ENCODE measurements around the gene CCDC33.

CCDC33 gene

DNA sequence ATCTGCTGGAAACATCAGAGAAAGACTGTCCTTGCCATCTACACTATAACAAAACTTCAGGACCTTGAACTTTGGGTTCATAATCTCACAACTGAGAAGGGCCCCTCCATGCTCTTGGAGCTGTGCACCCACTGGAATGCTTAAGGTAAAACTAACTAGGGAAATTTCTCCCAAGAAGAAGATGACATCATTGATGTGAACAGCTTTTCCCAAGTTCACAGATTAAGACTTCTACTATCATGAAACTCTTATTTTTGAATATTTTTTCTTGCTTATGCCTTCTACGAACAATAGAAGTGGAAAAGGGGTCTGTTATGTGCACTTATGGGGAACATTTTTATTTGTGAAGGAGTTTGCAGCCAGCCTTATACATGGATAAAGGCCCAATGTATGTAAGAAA lies 126.4 kb downstream of the CCDC33 start:
- intact Hi-C loops (cut with DNase I; ENCODE audit: low total_unique reads), result no loop called here
- no peaks in the 10 kb centered on the region for H3K9me3 ChIP-seq
- TF ChIP-seq, protein P1, sequence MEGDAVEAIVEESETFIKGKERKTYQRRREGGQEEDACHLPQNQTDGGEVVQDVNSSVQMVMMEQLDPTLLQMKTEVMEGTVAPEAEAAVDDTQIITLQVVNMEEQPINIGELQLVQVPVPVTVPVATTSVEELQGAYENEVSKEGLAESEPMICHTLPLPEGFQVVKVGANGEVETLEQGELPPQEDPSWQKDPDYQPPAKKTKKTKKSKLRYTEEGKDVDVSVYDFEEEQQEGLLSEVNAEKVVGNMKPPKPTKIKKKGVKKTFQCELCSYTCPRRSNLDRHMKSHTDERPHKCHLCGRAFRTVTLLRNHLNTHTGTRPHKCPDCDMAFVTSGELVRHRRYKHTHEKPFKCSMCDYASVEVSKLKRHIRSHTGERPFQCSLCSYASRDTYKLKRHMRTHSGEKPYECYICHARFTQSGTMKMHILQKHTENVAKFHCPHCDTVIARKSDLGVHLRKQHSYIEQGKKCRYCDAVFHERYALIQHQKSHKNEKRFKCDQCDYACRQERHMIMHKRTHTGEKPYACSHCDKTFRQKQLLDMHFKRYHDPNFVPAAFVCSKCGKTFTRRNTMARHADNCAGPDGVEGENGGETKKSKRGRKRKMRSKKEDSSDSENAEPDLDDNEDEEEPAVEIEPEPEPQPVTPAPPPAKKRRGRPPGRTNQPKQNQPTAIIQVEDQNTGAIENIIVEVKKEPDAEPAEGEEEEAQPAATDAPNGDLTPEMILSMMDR (IDR thresholded peaks at IDR 0.05), result no peak
- H3K27me3 ChIP-seq, result peaks cover 0 to 19% of the 10 kb centered on the region in 2 donors
- no peak overlapping the region for H3K27ac ChIP-seq
- H3K4me3 ChIP-seq, result no peak overlapping the region
- peaks cover 0 to 16% (median 11%) of the 10 kb centered on the region in 4 donors for H3K4me1 ChIP-seq
- no peak for DNase-seq
- H3K36me3 ChIP-seq, result no peaks in the 10 kb centered on the region

DNA sequence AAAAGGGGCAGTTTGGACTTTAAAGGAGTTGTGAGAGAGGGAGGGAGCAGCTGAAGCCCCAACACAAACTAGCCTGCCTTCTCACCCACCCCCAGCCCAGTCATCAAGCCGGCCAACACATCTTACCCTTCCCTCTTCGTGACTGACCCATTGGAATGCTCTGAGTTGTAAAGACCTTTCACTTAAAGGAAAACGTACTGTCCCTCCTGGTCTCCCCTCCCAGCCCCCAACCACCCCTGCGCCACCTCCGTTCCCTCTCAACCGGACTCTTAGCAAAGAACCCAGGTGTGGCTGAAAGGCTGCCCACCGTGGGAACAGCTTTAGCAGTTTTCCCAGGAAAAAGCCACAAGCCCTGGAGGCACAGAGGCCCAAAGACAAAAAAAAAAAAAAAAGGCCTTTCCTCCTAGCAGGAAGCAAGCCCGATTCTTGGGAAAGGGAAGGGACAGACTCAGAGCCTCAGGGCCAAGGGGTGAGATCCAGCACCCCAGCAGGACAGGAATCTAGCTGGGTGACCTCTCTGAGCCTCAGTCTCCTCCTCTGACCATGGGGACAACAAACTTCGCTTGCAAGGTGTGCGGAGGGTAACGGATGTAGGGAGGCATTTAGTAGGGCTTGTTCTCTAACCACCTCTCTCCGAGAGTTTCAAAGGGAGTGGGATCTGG lies 128.9 kb downstream of the CCDC33 start:
- H3K27ac ChIP-seq, result no peak overlapping the region
- intact Hi-C loops (cut with DNase I; ENCODE audit: low total_unique reads), result no loop called here
- H3K27me3 ChIP-seq, result peaks cover 0 to 41% of the 10 kb centered on the region in 2 donors
- H3K36me3 ChIP-seq, result no peaks in the 10 kb centered on the region
- DNase-seq, result peak in 1 of 2 donors; percentile 21
- TF ChIP-seq, protein P1 (IDR thresholded peaks at IDR 0.05), result no peak
- H3K4me1 ChIP-seq, result peaks cover 0 to 16% (median 11%) of the 10 kb centered on the region in 4 donors
- peak overlapping the region in 1 of 2 donors; percentile 53 for H3K4me3 ChIP-seq
- H3K9me3 ChIP-seq, result no peaks in the 10 kb centered on the region

DNA sequence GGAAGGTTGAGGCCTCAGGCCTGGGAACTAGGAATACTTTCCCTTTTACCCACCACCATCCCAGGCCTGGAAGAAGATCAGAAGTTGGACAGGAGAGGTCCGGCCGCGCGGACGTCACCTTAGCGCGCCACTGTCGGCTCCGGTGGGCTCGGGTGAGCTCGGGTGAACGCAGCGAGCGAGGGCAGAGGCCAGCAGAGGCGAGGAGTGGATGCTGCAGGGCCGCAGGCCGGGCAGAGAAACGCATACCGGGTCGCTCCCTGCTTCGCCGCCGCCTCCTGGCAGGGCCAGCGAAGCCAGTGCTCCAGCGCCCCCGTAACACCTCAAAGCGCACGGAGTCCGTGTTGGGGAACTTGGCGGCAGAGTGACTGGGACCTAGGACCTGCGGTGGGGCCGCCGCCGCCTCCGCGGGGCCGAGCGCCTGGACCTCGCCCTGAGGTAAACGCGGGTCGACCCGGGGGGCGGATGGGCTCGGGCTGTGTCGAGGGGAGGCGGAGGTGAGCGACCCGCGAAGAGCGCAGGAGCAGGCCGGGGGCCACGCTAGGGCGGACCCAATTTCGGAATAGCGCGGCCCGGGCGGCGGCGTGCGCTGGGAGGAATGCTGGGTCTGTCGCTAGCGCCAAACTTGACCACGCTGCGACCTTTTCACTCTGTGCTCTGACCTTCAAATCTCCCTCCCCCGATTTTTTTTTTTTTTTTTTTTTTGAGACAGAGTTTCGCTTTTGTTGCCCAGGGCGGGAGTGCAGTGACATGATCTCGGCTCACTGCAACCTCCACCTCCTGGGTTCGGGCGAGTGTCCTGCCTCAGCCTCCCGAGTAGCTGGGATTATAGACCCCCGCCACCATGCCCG lies 129.7 kb downstream of the CCDC33 start:
- Histone ChIP-seq H3K27me3 (peaks cover 0 to 47% of the 10 kb centered on the region in 2 donors), H3K9me3 (no peaks in the 10 kb centered on the region), H3K4me3 (peak overlapping the region; percentile 44 to 53), H3K4me1 (peaks cover 0 to 16% (median 11%) of the 10 kb centered on the region in 4 donors), H3K36me3 (no peaks in the 10 kb centered on the region), H3K27ac (no peak overlapping the region)
- intact Hi-C loops (cut with DNase I; ENCODE audit: low total_unique reads), result no loop called here
- peak; percentile 38 to 66 for DNase-seq
- TF ChIP-seq, protein P1 (IDR thresholded peaks at IDR 0.05), result no peak

DNA sequence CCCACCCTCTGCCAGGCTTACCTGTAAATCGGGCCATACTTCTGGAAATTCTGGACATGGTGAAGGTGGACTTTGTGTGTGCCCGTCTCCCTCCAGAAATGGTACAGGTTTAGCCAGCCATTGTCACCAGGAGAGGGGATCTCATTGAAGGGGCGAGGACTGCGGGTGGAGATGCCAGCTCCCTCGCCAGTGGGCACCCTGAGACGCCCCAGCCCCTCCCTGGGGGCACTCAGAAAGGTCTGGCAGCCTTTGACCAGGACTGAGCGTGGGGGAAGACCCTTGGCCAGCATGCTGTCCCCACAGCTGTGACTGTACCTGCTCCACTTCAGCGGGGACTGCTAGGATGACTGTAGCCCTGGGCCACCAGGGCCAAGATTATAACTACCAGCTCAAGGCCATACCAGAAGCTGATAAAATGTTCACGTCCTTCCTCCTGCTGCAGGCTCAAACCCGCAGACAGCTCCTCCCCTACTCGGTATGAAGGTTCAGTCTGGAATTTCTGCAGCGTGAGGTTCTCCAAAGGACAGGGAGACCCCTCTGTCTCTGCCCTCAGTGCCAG lies 131.2 kb downstream of the CCDC33 start, which contains the start of gene CYP11A1:
TSS of gene CYP11A1 (minus strand) at position 351 of the 559 bp plus-strand sequence. CDS start at position 290, 61 bp downstream.
- H3K36me3 ChIP-seq, result no peaks in the 10 kb centered on the region
- DNase-seq, result peak in 1 of 2 donors; percentile 34
- no peak within 1 kb of the TSS for H3K27ac ChIP-seq
- TF ChIP-seq, protein P1 (IDR thresholded peaks at IDR 0.05), result no peak
- intact Hi-C loops (cut with DNase I; ENCODE audit: low total_unique reads), result no loop called here
- peaks cover 0 to 16% (median 11%) of the 10 kb centered on the region in 4 donors for H3K4me1 ChIP-seq
- no peak within 1 kb of the TSS for H3K4me3 ChIP-seq
- no peaks in the 10 kb centered on the region for H3K9me3 ChIP-seq
- H3K27me3 ChIP-seq, result peaks cover 0 to 63% of the 10 kb centered on the region in 2 donors

DNA sequence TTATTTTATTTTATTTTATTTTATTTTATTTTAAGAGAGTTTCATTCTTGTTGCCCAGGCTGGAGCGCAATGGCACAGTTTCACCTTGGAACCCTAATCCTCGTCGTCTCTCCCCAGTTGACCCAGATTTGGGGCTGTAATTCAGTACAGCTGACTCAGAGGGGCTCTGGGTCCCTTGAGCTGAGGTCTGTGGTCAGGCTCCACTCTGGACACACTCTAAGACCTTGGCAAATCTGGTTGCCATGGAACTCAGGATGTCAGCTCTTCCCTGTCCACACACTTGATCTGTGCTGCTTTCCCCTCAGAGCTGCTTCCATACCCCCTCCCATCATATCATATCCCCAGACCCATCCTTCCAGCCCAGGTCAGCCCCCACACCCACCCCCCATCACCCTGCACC lies 132.0 kb downstream of the CCDC33 start:
- intact Hi-C loops (cut with DNase I; ENCODE audit: low total_unique reads), result no loop called here
- peaks cover 0 to 66% of the 10 kb centered on the region in 2 donors for H3K27me3 ChIP-seq
- no peaks in the 10 kb centered on the region for H3K36me3 ChIP-seq
- no peak overlapping the region for H3K27ac ChIP-seq
- H3K9me3 ChIP-seq, result no peaks in the 10 kb centered on the region
- H3K4me1 ChIP-seq, result peaks cover 0 to 16% (median 11%) of the 10 kb centered on the region in 4 donors
- no peak overlapping the region for H3K4me3 ChIP-seq
- DNase-seq, result peak in 1 of 2 donors; percentile 21
- TF ChIP-seq, protein P1 (IDR thresholded peaks at IDR 0.05), result no peak

Measured in tibial artery (tissue), 4 donors.